Mucosa of gallbladder (tissue), 1 donor: Measurements from ENCODE around the gene SLC24A4. TPM values are rescaled to one million over a fixed set of nuclear protein-coding genes. Genes with fewer than 3 reads are reported as not detected.

Source experiments
- DNase-seq: peaks from one replicate; pipeline ENCODE4 v3.0.0-alpha.2; 2020; ENCODE audit warnings: low spot score
- total RNA-seq: library from RNA; stranded (reverse); gene quantifications from one replicate; pipeline ENCODE4 v1.2.1, GENCODE V29; 2021
- donor health status: DM: no; HTN: no; CAD: no.

SLC24A4 gene
- total RNA-seq, 1 donor from 2014 or later: 1.8 TPM

- no peak for DNase-seq
These were observed 135.4 kb downstream of the SLC24A4 start for GRCh38 chr14:92458136-92459029.

- no peak for DNase-seq
These were observed 136.3 kb downstream of the SLC24A4 start for GRCh38 chr14:92459030-92459949.

- no peak for DNase-seq
These were observed 137.0 kb downstream of the SLC24A4 start for GRCh38 chr14:92459950-92460421.

- no peak for DNase-seq
These were observed 137.6 kb downstream of the SLC24A4 start for GRCh38 chr14:92460541-92460915.

GRCh38 chr14:92460916-92461579 lies 138.1 kb downstream of the SLC24A4 start:
- no peak for DNase-seq

- no peak for DNase-seq
These were observed 138.9 kb downstream of the SLC24A4 start for GRCh38 chr14:92461891-92462290.

GRCh38 chr14:92462568-92462967 lies 139.6 kb downstream of the SLC24A4 start:
- DNase-seq: no peak

- DNase-seq: no peak
These were observed 140.2 kb downstream of the SLC24A4 start for GRCh38 chr14:92463141-92463540.

- no peak for DNase-seq
These were observed 141.2 kb downstream of the SLC24A4 start for GRCh38 chr14:92464156-92464555.

- no peak for DNase-seq
These were observed 141.8 kb downstream of the SLC24A4 start for GRCh38 chr14:92464716-92465115.

GRCh38 chr14:92465353-92466055 lies 142.5 kb downstream of the SLC24A4 start:
- DNase-seq: no peak

GRCh38 chr14:92466059-92466458 lies 143.1 kb downstream of the SLC24A4 start:
- DNase-seq: no peak

GRCh38 chr14:92469515-92469914 lies 146.6 kb downstream of the SLC24A4 start:
- no peak for DNase-seq

- no peak for DNase-seq
These were observed 147.2 kb downstream of the SLC24A4 start for GRCh38 chr14:92470215-92470614.

- no peak for DNase-seq
These were observed 147.8 kb downstream of the SLC24A4 start for GRCh38 chr14:92470811-92471210.

- peak; percentile 77 for DNase-seq
These were observed 149.0 kb downstream of the SLC24A4 start for GRCh38 chr14:92471919-92472318.

- DNase-seq: no peak
These were observed 149.9 kb downstream of the SLC24A4 start for GRCh38 chr14:92472860-92473259.

GRCh38 chr14:92473261-92473968 lies 150.4 kb downstream of the SLC24A4 start:
- DNase-seq: no peak

GRCh38 chr14:92473969-92474535 lies 151.1 kb downstream of the SLC24A4 start:
- DNase-seq: no peak

- no peak for DNase-seq
These were observed 152.1 kb downstream of the SLC24A4 start for GRCh38 chr14:92475037-92475436.
